Amygdala (tissue), 56 donors: ENCODE results near the gene GABRB1.

Experiments used
- DNase-seq, 56 donors: peaks; one replicate each; lab custom pipeline; 2025; lab: John Stamatoyannopoulos, UW

Gene GABRB1

DNA sequence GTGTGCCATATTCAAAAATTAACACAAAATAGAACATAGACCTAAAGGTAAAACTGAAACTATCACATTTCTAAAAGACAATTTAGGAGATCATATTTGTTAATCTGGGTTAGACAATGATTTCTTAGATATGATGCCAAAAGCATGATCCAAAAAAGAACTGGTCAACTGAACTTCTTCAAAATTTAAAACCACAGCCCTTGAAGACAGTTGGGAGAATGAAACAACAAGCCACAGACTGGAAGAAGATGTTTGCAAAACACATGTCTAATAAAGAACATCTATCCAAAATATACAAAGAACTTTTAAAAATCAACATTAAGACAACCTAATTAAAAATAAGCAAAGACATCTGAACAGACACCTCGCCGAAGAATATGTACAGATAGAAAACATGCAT, 412.7 kb downstream of the GABRB1 start:
- DNase-seq: no peak

- DNase-seq: no peak
Measured at GRCh38 chr4:47451657-47452056, 420.3 kb downstream of the GABRB1 start.

DNA sequence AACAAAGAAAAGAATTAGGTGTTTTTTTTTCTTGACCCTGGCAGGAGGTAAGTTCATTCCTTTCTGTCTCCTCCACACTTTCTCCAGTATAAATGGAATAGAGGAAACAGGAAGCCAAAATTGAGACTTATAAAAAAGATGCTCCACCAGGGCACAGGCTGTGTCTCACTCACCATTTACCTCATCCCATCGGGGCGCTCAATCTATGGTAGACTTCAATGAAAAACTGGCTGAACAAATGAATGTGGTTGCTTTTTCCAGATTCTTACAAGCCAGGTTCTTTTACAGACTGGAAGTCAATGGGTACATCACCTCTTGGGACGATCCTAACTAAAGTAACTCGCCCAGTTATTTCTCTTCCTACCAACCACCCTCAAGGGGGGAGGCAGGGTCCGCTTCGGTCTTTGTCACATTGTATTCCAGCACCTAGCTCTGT, 431.4 kb downstream of the GABRB1 start:
- peak in 2 of 56 donors; percentile 38 to 46 for DNase-seq

DNA sequence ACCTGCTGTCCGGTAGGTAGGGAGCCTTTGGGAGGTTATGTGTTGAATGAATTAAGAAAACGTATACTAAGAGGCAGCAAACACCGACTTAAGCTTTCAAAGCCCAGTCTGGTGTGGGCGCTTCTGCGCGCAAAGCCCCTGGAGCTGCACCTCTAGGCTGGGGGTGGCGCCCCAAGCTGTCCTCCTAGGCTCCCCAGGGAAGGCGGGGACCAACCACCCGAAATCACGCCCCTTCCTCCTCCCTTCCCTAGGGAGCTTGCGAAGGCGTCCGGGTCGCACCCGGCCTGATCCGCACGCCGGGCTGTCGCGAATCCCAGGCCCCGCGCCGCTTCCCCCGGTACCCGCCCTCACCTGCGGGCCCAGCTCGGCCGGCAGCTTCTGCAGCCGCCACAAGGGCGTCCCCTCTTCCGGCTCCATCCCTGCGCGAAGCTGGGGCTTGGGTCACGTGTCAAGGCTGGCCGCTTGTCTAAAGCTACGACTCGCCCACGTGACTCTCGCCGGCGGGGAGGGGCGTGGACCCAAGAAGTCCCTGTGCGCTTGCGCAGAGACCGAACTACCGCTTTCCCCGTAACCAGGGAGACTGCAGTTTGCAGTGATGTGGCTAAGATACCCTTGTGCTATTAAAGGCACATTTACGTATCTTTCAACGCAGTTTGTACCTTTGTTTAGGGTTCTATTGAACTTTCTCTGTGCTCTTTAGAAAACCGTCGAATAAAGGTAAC, 432.0 kb downstream of the GABRB1 start, which contains the start of gene COMMD8:
Gene COMMD8 (minus strand): TSS at position 468 of the 722 bp plus-strand sequence. CDS start 51 bp downstream, at position 417.
- peak; percentile 63 to 98 (median 93) for DNase-seq

GRCh38 chr4:47465004-47465403, 433.6 kb downstream of the GABRB1 start:
- no peak for DNase-seq

DNA sequence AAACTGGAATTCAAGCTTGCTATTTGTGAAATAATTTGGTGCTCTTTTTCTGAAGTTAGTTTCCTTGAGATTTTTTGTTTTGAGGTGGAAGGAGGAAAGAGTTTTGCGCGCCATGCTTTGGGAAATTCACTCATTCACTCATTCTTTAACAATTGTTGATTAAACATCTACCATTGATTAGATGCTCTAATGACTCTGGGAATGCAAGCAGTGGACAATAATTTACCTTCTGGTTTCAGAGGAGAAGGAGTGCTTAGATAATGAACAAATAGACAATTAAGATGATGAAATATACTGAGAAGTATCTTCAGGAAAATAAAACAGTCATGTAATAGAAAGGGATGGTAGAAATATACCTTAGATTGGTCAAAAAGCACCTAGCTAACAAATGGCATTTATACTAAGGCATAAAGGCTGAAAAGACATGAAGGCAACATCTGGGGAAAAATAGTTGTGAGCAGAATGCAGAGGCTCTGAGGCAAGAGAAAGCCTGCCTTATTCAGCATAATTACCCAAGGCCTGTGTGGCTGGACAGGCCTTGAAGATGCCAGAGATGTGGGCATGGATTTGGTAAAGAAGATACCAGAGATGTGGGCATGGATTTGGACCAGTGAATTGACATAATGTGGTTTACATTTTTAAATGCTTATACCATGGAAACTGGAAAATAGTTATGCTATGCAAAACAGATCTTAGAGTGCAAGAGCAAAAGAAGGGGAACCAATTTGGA, 434.9 kb downstream of the GABRB1 start:
- no peak for DNase-seq

DNA sequence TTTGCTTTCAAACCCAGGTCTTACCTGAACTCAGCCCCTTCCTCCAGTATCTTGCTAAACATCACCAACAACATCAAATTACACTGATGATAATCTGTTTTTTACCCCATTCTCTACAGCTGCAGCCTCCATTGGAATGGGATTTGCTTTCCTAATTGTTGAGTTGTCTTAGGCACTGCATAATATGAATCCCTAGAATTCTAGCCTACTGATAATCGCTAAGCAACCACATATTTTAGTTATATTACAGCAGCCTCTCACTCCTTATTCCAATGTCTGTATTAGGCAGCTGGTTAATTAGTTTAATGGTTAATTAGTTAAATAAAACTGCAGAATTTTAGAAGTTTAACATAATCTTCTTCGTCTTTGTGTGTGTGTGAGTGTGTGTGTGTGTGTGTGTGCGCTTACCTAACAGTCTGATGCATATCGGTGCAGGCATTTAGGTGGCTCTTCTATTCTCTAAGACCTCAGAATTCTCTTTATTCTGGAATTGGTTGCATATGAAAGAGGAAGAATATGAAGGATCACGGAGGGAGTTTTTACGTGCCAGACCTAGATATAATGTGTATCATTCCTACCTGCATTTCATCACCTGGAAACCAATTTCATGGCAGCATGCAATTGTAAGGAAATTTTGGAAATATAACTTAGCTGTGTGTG, 437.5 kb downstream of the GABRB1 start:
- DNase-seq: no peak

- DNase-seq: no peak
Measured at GRCh38 chr4:47469951-47470350, 438.6 kb downstream of the GABRB1 start.

DNA sequence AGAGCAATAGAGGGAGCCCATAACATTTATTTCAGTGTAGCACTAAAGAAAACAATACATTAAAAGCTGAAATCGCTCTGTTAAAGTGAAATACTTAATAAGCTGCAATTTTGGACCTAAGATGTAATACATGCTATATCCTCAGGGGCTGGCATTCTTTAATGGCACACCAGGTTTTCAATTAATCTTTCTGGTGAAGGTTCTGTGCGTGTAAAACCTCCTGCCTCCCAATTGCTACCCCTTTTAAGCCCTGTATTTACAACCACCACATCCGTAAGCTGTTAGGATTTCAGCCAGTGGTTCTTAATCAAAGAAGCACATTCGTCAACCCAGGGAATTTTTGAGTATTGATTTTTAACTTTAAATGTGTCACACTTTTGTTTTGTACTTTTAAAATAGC, 439.7 kb downstream of the GABRB1 start:
- no peak for DNase-seq

DNA sequence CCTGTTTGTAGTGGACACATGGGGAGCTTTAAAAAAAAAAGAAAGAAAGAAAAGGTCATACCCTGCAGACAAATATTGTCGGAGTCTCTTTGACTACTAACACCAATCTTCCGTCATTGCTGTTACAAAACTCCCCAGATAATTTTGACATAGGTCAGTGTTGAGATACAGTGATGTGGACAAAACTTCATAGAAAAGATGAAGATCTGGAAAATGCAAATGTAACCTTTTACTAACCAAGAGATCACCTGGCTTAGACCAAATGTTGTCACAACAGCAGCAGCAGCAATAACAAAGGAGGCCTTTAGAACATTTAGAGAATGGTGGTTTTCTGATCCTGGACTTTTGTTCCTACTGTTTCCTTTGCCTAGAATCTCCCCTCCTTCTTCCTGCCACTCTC, 440.2 kb downstream of the GABRB1 start:
- no peak for DNase-seq

GRCh38 chr4:47473141-47473750, 441.9 kb downstream of the GABRB1 start:
- no peak for DNase-seq

DNA sequence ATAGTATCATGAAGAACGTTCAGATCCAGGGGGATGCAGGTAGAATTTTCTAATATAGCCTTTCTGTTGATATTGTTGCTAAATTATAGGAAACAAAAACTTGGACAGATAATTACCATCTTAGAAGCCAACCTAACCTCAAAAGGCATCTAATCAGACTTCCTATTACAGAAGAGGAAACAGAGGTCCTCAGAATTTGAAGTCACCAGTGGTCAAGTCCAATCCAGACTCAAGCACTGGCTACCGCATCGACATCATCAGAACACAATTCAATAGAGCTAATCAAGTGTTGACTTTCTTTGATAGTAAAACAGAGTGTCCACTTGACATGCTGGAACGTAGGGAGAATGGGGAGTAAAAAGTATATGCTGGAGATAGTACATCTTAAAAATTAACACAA, 443.4 kb downstream of the GABRB1 start:
- DNase-seq: no peak

- no peak for DNase-seq
Measured at GRCh38 chr4:47475411-47475810, 444.0 kb downstream of the GABRB1 start.
